ENCODE measurements around the gene VWF.

Gene VWF

GRCh38 chr12:5944688-5945070 lies 179.8 kb downstream of the VWF start:
- DNase-seq = no peak

DNA sequence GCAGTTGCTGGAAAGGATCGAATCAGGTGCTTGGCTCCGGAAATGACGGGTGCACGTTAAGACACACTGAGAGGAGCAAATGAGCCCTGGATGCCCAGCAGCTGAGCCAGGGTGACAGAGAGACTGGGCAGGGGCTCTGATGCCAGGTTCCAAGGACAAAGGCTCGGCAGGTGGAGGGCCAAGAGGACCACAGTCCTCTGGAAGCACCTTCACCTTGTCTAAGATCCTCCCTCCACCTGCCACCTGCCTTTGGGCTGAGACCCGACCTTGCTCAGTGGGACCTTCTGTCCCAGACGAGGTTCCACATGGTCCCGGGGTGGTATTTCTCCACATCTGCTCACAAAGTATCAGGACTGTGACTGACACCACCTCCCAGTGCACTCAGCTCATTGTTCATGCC lies 180.4 kb downstream of the VWF start:
- DNase-seq = no peak

- no peak for DNase-seq
Measured at GRCh38 chr12:5941907-5942306, 182.6 kb downstream of the VWF start.

DNA sequence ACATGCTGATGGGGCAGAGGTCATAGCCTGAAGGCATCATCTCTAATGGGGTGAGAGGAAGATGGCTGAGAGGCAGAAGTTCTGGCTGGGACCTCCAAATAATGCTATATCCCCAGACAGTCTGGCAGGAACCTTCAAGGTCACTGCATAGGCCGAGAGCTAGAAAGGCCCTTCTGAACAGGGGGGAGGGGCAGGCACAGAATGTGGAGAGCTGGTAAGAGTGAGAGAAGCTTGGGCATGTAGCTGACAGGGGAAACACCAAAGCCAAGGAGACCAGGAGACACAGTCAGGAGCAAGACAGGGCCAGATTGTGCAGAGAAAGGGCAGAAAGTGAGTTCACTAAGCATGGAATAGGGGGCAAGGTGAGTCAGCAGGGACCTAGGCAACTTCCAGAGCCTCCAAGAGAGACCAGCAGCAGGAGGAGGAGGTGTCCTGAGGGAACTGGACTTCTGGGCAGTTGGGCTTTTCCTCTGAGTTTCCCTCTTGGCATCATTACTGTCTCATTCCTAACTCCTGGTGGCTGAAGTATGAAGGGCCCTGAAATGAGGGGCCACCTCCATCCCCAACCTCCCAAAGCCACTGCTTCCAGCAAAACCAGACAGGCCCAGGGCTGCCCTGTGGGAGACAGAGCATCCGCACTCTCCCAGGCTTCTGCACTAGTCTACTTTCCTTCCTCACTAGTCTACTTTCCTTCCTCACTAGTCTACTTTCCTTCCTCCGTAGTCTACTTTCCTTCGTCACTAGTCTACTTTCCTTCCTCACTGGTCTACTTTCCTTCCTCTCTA lies 196.5 kb downstream of the VWF start:
- DNase-seq = no peak

DNA sequence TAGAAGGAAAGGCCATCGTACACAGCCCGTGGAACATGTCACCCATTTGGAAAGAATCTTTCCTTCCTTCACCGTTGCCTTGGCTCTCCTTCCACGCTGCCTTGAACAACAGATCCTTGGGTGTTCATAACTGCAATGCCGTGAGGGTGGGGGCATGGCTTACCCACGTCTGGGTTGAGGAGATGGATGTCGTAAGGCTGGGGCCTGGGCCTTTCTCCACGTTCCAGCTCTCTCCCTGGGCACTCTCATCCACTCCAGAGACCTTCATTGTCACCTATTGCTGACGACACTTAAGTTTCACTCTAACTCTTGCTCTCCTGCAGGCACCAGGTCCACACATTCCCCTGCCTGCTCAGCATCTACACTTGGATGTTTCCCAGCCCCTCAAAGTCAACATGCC lies 198.8 kb downstream of the VWF start:
- no peak for DNase-seq

DNA sequence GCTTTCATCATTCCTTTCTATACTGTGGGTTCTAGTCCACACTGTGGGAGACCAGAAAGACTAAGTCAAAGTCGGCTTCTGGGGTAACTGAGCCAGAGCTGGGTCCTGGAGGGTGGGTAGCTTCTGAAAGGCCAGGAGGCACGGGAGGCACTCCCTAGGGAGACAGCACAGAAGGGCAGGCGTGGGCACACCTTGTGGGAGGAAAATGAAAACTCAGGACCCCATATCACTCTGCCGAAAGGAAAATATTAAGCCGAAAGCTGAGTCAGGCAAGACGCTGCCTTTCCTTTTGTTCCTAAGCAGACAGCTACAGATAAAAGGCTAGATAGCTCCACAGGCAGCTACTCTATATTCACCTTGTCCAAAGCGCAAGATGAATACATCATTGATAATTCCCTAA lies 200.1 kb downstream of the VWF start:
- no peak for DNase-seq

- no peak for DNase-seq
Measured at GRCh38 chr12:5923751-5924150, 200.7 kb downstream of the VWF start.

DNA sequence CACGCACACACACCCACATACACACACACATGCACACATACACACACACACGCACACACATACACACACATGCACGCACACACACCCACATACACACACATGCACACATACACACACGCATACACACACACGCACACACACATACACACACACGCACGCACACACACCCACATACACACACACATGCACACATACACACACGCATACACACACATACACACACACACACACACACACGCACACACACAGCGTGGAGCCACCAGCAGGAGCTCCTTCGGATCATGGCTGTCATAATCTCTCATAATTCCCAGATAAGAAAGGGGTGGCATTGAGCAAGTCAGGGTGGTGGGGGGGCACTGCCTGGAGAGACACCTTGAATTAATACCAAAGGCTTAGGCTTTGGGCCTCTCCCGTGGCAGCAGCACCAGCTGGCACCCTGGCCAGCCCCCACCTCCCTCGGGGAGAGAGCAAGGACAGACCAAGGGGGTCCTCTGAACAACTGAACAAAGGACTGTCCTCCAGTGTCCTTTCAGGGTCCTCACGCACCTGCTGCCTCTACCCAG lies 201.3 kb downstream of the VWF start:
- DNase-seq = no peak

DNA sequence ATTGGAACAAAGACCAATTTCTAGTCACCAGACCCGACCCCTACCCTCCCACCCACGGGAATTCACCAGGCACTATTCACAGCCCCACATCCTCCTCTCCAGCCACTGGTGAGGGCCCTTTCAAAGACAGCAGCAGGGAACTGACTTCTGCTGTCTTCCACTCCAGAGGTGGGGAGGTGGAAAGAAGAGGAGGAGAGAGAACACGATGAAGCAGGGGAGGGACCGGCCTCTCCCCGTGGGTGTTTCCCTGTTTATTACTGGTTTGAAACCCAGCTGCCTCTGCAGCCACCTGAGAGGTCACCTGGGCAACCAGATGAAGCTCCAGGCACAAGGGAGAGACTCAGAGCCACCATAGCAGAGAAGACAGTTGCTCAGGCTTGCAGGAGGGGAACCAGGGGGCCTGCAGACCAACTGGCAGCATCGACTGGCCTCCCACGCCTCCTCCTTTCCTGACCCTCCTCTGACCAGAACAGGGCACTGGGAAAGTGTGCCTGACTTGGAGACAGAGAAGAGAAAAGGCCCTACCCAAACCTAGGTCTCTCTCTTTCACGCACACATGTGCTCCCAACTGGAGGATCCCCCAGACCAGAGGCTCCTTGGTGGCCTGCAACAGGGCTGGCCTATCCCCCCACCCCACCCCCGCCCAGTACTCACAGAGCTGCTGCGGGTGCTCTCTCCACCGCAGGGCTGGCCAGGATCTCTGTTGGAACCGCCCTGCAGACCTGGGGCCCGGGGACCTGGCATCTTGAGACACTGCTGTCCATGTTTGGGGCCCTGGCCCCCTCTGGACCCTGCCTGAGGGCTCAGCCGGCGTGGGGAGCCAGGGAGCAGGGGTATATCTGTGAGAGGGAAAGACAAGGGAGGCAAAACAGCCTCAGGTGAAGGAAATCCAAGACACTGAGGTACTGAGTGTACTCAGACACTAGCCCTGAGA lies 202.2 kb downstream of the VWF start:
- no peak for DNase-seq

- DNase-seq = no peak
Measured at GRCh38 chr12:5921027-5921909, 203.2 kb downstream of the VWF start.

- DNase-seq = no peak
Measured at GRCh38 chr12:5916785-5917290, 207.6 kb downstream of the VWF start.

DNA sequence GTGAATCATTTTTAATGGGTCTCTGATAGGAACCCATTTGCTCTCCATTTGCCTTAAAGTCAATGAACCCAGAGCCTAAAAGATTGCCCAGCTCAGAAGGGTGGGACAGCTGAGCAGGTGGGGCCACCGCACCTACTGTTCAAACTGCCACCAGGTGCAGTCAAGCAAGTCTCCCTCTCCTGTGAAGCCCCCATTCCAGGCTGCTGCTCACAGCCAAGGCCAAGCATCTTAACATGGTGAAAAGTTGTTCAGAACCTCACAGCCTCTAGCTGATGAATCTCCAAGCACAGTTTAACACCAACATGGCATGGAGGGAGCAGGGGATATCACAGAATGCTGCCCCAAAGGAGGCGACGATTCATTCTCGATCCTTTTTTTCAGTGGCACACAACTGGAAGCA lies 209.0 kb downstream of the VWF start:
- DNase-seq = no peak

DNA sequence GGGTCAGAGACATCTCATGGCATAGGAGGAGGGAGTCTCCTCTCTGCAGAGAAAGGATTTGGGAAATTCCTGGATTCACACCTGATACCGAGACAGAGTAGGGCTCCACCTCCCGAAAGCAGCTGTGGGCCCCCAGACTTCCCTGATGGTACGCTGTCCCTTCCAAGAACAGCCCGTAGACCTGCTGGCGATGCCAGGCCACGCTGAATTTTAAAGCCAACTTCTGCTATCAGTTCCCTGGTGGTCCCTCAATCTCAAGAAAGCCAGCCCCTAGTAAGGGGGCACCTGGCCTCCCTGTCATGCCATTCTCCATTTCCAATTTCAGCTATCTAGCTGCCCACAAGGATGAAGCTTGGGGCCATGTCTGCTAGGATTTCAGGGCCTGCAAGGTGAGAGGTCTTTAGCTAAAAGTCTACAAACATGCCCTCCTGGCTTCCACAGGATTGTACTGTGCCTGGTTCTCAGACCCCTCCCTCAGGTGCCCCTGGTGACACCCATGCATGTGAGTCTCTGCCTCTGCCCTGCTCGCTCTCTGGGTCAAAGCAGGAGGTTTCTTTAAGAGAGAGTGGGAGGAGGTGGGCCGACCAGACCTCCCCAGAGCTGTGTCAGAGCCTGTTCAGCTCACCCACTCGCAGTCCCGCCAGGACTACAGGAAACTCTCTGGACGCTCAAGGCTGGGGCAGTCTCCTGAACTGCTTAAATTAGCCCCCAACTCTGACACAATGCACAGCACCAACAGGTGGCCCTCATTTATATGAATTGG lies 209.9 kb downstream of the VWF start:
- no peak for DNase-seq

- no peak for DNase-seq
Measured at GRCh38 chr12:5913387-5913786, 211.1 kb downstream of the VWF start.

DNA sequence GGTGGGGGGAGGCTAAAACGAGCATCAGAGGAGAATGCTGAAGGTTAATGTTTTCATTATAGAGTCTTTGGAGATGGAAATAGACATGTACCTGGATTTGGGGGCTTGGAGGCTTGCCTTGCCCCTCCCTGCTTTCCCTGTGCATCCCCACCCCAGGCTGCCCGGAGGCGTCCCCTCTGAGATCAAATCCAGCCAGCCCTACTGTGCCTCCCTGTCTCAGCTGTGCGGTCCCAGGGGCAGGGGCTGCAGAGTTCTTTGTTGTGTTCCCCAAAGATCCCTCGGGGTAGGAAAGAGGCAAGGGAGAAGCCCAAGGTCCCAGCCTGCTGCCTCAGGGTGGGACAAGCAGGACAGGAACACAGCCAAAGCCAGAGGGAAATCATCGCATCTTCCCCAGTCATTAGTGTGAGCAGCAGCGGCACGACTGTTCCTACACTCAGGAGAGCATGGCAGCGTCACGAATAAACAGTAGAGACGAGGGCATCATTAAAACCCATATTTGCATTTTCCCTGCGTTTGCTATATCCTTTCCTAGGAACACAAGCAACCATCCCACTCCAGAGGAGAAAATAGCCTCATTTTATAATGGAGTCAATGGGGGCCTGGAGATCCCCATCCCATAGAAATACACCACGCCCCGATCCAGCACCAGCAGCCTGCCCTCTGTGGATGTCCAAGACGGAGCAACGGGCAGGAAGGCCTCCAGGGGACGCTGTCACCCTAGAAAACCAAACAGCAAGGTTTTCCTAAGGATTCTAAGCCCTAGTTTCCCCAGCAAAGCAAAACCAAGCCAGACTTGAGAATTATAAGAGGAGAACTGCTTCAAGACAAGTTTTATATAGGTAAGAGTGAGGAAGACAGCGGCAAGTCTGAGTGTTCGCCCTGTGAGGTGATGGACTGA lies 211.8 kb downstream of the VWF start:
- DNase-seq = no peak

DNA sequence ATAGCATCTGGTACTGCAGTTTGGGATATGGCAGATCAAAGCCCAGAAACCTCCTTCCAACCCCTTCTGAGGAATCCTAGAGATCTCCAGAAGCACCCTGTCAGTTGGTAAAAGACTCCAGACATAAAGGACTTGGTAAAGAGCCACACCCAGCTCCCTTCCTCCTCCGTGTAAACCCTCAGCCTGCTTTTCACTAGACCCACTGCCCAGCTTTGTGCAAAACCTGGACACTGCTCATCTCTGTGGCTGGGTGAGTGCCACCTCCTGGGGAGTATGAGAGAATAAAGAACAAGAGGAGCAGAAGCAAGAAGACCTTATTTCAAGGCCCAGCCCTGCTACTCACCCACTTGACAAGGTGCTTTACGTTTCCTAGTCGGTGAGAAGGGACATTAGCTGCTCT lies 212.5 kb downstream of the VWF start:
- no peak for DNase-seq

DNA sequence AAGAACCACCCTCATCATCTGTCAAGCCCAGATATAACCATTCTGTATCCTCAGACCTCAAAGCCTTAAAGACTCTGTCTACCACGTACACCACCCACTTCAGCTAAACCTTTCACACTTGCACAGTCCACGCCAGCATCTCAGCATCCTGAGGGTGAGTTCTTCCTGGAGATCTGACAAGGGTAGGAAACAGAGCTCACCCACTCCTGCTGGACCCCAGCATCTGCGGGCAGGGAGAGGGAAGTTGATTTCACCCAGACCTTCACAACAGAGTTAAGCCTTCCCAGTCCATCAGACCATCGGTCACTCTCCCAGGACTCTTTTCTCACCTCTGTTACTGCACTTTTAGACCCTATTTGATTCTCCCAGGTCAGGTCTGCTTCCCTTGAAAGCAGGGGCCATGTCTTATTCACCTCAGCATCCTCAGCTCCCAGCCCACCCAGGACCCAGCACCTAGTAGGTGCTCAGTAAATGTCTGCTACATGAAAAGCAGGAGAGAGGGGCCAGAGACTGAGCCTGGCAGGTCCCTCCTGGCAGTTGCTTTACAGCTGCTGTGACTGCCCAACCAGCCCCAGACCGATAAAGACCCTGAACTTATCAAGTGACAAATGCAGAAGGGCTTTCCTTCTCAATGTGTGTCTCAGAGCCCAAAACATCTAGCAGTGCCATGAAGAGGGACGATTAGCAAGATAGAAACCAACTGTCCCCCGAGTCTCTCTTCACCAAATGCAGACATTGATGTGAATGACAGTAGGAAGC lies 213.5 kb downstream of the VWF start:
- DNase-seq = no peak

- DNase-seq = no peak
Measured at GRCh38 chr12:5909560-5909959, 214.9 kb downstream of the VWF start.

GRCh38 chr12:5908251-5908650 lies 216.2 kb downstream of the VWF start:
- DNase-seq = no peak

DNA sequence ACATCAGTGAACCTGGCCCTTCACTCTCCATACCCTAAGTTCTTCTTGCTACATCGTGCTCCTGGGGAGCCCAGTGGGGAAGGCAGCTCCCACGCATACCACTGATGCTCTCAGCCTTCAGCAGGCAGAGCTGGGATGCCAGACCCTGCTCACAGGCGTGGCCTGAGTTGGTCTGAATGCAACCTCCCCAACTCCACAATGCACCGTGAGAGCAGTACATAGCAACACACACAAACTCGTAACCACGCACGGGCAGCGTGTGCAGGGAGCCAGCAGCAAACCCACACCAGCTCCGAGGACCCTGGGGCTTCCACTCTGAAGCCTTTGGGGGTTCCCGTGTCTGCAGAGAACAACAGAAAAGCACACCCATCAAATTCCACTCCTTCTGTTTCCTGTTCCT lies 216.7 kb downstream of the VWF start:
- DNase-seq = no peak

Data from activated CD4-positive, alpha-beta T cell treated with anti-CD3 and anti-CD28 coated beads, Interleukin-2, amount 50 U/mL, for 48 hours (primary cell).